Measurements from ENCODE around the gene KCNJ9. TPM values are rescaled to one million over a fixed set of nuclear protein-coding genes. Genes with fewer than 3 reads are reported as not detected.

Gene KCNJ9
- total and polyA plus RNA-seq, 2 of the 4 experiments (the other 2 are of a cell fraction) = not detected

DNA sequence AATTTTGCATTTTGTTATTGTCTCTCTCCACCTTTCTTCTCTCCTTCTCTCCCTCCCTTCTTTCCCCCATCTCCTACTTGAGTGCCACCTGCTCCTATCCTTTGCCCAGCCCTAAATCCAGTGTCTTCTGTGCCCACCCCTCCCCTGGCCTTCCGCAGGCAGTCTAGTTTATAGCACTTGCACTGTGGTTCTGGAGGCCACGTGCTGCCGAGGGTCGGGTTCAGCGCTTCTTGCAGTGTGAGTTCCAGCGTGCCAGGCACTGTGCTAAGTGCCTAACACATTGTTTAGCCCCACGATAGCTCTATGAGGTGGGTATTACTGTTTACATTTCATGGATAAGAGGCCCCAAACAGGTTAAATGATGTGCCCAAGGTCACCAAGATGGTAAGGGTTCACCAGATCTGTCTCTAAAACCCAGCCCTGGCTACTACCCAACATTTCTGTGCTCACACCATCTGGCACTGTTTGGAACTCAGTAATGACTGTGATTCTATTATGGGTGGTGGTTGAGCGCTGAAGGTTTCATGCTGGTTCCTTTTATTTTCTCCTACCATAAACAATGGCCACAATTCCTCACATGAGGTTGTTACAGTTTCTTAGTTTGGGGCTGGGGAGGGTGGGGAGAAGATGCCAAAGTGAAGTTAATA, 56.0 kb downstream of the KCNJ9 start:
- H2AK9ac ChIP-seq (replicated peaks; ENCODE audit: low read depth, low read length, poor library complexity) = no peak overlapping the region
- H3K9me3 ChIP-seq (ENCODE audit: control insufficient read depth, insufficient read depth, low read length) = no peaks in the 10 kb centered on the region
- H4K20me1 ChIP-seq (ENCODE audit: insufficient read depth, low read length) = no peaks in the 10 kb centered on the region
- H2BK5ac ChIP-seq (ENCODE audit: low read depth, low read length, poor library complexity, severe bottlenecking) = no peak overlapping the region
- no peak overlapping the region for H3K4me2 ChIP-seq (ENCODE audit: low read depth, low read length)
- no peak overlapping the region for H2BK15ac ChIP-seq (ENCODE audit: low read depth, low read length)
- no peak overlapping the region for H4K91ac ChIP-seq (ENCODE audit: insufficient read depth, low read depth, low read length)
- no peak overlapping the region for H3K4me3 ChIP-seq (ENCODE audit: insufficient read depth, low read depth, low read length)
- ChIA-PET POLR2A (ENCODE audit: unreplicated experiment) (no interaction called here), CTCF (no interaction called here)
- no peaks in the 10 kb centered on the region for H3K4me1 ChIP-seq (ENCODE audit: control insufficient read depth, insufficient read depth, low read length)
- ATAC-seq (ENCODE audit: low read depth) = no peak
- in situ Hi-C loops (cut with MboI; ENCODE audit: low sequenced_read_pairs) = no loop called here
- no peaks in the 10 kb centered on the region for H3K9me1 ChIP-seq (ENCODE audit: insufficient read depth, low read length)
- H3K9ac ChIP-seq (ENCODE audit: low read depth, low read length) = no peak overlapping the region
- H2AK5ac ChIP-seq (ENCODE audit: low read depth, low read length) = no peak overlapping the region
- dilution Hi-C loops (cut with HindIII; ENCODE audit: low sequenced_read_pairs, unreplicated experiment) = no loop called here
- WGBS, 2 experiments (ENCODE audit: extremely low coverage in 2 of 2, insufficient read length in 1 of 2) = no CpG with 5 or more reads among the region's 8 CpGs
- no peak overlapping the region for H2BK20ac ChIP-seq (ENCODE audit: low read depth, low read length)
- H3K27ac ChIP-seq (ENCODE audit: insufficient read depth, low read length) = no peak overlapping the region
- peaks cover 51% of the 10 kb centered on the region for H3K27me3 ChIP-seq (ENCODE audit: control insufficient read depth, insufficient read depth, low read length)
- no peaks in the 10 kb centered on the region for H3K36me3 ChIP-seq (ENCODE audit: control insufficient read depth, insufficient read depth, low read length)
- no peak overlapping the region for H4K8ac ChIP-seq (ENCODE audit: low read depth in 2 of 2, low read length in 2 of 2)
- no peak overlapping the region for H2BK120ac ChIP-seq (ENCODE audit: low read depth, low read length)
- H3K79me1 ChIP-seq (ENCODE audit: low read depth in 1 of 2, low read length in 2 of 2) = no peaks in the 10 kb centered on the region
- no peak overlapping the region for H4K5ac ChIP-seq (ENCODE audit: low read depth, low read length)
- intact Hi-C loops (cut with micrococcal nuclease) = no loop called here
- no peak overlapping the region for H3K18ac ChIP-seq (ENCODE audit: low read depth, low read length)
- H3K23ac ChIP-seq (ENCODE audit: low read depth, low read length) = no peak overlapping the region
- no peak overlapping the region for H3K56ac ChIP-seq (ENCODE audit: extremely low read depth, insufficient read depth, low read length)
- TF ChIP-seq CEBPB (IDR thresholded peaks at IDR 0.05; ENCODE audit: low read depth, low read length) = no peak
- no peak for TF ChIP-seq RCOR1 (IDR thresholded peaks at IDR 0.05; ENCODE audit: insufficient replicate concordance, low read length)
- no peak for TF ChIP-seq BHLHE40 (IDR thresholded peaks at IDR 0.05; ENCODE audit: low read depth, low read length)
- TF ChIP-seq SMC3 (IDR thresholded peaks at IDR 0.05; ENCODE audit: low read depth, low read length) = no peak
- no peak for TF ChIP-seq MAFK (IDR thresholded peaks at IDR 0.05; ENCODE audit: low read depth, low read length)
- TF ChIP-seq POLR2A (IDR thresholded peaks at IDR 0.05; ENCODE audit: low read depth, low read length) = no peak
- TF ChIP-seq, protein P1, sequence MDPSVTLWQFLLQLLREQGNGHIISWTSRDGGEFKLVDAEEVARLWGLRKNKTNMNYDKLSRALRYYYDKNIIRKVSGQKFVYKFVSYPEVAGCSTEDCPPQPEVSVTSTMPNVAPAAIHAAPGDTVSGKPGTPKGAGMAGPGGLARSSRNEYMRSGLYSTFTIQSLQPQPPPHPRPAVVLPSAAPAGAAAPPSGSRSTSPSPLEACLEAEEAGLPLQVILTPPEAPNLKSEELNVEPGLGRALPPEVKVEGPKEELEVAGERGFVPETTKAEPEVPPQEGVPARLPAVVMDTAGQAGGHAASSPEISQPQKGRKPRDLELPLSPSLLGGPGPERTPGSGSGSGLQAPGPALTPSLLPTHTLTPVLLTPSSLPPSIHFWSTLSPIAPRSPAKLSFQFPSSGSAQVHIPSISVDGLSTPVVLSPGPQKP (IDR thresholded peaks at IDR 0.05; ENCODE audit: borderline replicate concordance, low read depth, low read length) = no peak
- TF ChIP-seq NFE2L2 (IDR thresholded peaks at IDR 0.05; ENCODE audit: low read depth, low read length) = no peak
- no peak overlapping the region for H3K14ac ChIP-seq (replicated peaks; ENCODE audit: low read depth, low read length)
- no peak overlapping the region for H2AFZ ChIP-seq (replicated peaks; ENCODE audit: low read length, poor library complexity)
- BruUV-seq (replicated peaks) = no TSS peak
- H3K4ac ChIP-seq (ENCODE audit: low read depth, low read length) = no peak overlapping the region
- DNase-seq = no peak

Data from IMR-90 (cell line).